Pancreas (tissue), 10 donors: Measurements from ENCODE around the gene CASZ1. TPM values are rescaled to one million over a fixed set of nuclear protein-coding genes. Genes with fewer than 3 reads are reported as not detected.

Experiments
- ATAC-seq, 4 donors: fragments of 200-7000 bp; cut with Tn5 transposase; one replicate each; pipeline versions ENCODE4 v1.8.0 to v1.9.1; 2020; ENCODE audit warnings: mild to moderate bottlenecking in 4 of 4, moderate library complexity in 4 of 4
- DNase-seq, 6 donors: peaks; one replicate each; pipeline ENCODE4 v3.0.0-alpha.2; 2020
- FAIRE-seq: peaks from 2 replicates; lab custom pipeline; 2012; peaks lifted over from hg19 to GRCh38; lab: Jason Lieb, UNC
- H3K27ac ChIP-seq, 4 donors: fragments of 200-600 bp; sonication (generic); 1 replicate in 3 of 4; 2 replicates in 1 of 4; pipeline versions ENCODE4 v1.5.0 to v1.8.0; 2020
- H3K27me3 ChIP-seq, 4 donors: fragments of 200-600 bp; one replicate each; pipeline ENCODE4 v1.8.0; 2021
- H3K36me3 ChIP-seq, 3 donors: fragments of 200-600 bp; sonication (generic) in 1 of 3; one replicate each; pipeline versions ENCODE4 v1.5.0 to v1.8.0; 2020 to 2021
- H3K4me1 ChIP-seq, 3 donors: fragments of 200-600 bp; one replicate each; pipeline ENCODE4 v1.8.0; 2021
- H3K4me3 ChIP-seq, 4 donors: fragments of 200-600 bp; sonication (generic) in 2 of 4; one replicate each; pipeline versions ENCODE4 v1.5.0 to v1.8.0; 2020 to 2021
- H3K9me3 ChIP-seq, 4 donors: fragments of 200-600 bp; one replicate each; pipeline ENCODE4 v1.8.0; 2021
- CTCF ChIP-seq, 4 donors: fragments of 200-600 bp; sonication (generic) in 3 of 4; IDR thresholded peaks; one replicate each; pipeline versions ENCODE4 v1.5.0 to v1.8.0; 2021; ENCODE audit warnings: antibody characterized with exemption in 4 of 4
- WGBS, 2 donors: extraction: QIAGEN DNeasy Blood & Tissue Kit; methylation state at CpG; one replicate each; pipeline ENCODE4 v1.1.7; 2013; 5-methylcytosine and 5-hydroxymethylcytosine counted together
- intact Hi-C, 3 donors: fragments of 100-400 bp; cut with DNase I; formaldehyde crosslinking; loops; one replicate each; pipeline versions ENCODE4 v1.11.1 to v1.14.2; 2022
- polyA plus RNA-seq, 2 donors: library from polyadenylated mRNA; stranded (reverse); fragments of 200-250 nt; gene quantifications; one replicate each; pipeline ENCODE4 v1.2.3, GENCODE V29; 2013
- total RNA-seq, 6 donors: library from RNA; stranded (reverse); fragmentation: NEBNext Ultra II Directional in 4 of 6; extraction: Animal tissue kit (Norgen Biotek cat#: 25700) in 4 of 6; gene quantifications; one replicate each; pipeline versions ENCODE4 v1.2.1 to v1.2.4, GENCODE V29; 2021 to 2023
- donor health status: healthy with polysubstance abuse.
- donor health status: DM: no; HTN: no; CAD: no; lungs with moderate emphysema.
- donor health status: DM: no; HTN: no; CAD: no.
- donor health status: control.
- donor health status: control.
- donor health status: Bipolar disorder and iron deficiency.
- donor health status: DM: yes; HTN: yes; CAD: no.
- donor health status: DM: no; HTN: no; CAD: no.
- donor health status: DM: no; HTN: no; CAD: no.
- donor health status: DM: yes; HTN: yes; CAD: no.

Gene CASZ1
- total and polyA plus RNA-seq, 8 donors = 6.7 to 18.9 (median 13.8) TPM

GRCh38 chr1:10656431-10656830 is 140.0 kb downstream of the CASZ1 start:
- no peaks in the 10 kb centered on the region for H3K9me3 ChIP-seq
- no peak for TF ChIP-seq CTCF (IDR thresholded peaks at IDR 0.05)
- intact Hi-C loops = no loop called here
- DNase-seq (no peak), FAIRE-seq (no peak), ATAC-seq (no peak)
- H3K27me3 ChIP-seq = no peaks in the 10 kb centered on the region
- 93 to 95% methylated on average over 15 of the region's 15 CpGs for WGBS, 2 donors
- H3K4me1 ChIP-seq = no peaks in the 10 kb centered on the region
- no peak overlapping the region for H3K4me3 ChIP-seq
- H3K27ac ChIP-seq = no peak overlapping the region
- peaks cover 0 to 18% (median 0%) of the 10 kb centered on the region in 3 donors for H3K36me3 ChIP-seq

GRCh38 chr1:10655002-10655401 is 141.4 kb downstream of the CASZ1 start:
- WGBS, 2 donors = 89 to 93% methylated on average over 10 of the region's 10 CpGs
- Histone ChIP-seq H3K4me3 (no peak overlapping the region), H3K9me3 (no peaks in the 10 kb centered on the region), H3K36me3 (peaks cover 0 to 18% (median 0%) of the 10 kb centered on the region in 3 donors), H3K27me3 (no peaks in the 10 kb centered on the region), H3K4me1 (no peaks in the 10 kb centered on the region), H3K27ac (no peak overlapping the region)
- TF ChIP-seq CTCF (IDR thresholded peaks at IDR 0.05) = no peak
- no peak for DNase-seq
- intact Hi-C loops = no loop called here
- FAIRE-seq = no peak
- ATAC-seq = no peak

- H3K27ac ChIP-seq = no peak overlapping the region
- H3K36me3 ChIP-seq = peaks cover 0 to 7% (median 0%) of the 10 kb centered on the region in 3 donors
- ATAC-seq (no peak), DNase-seq (no peak), FAIRE-seq (no peak)
- no peak for TF ChIP-seq CTCF (IDR thresholded peaks at IDR 0.05)
- WGBS, 2 donors = 94 to 95% methylated on average over 41 of the region's 41 CpGs
- no peaks in the 10 kb centered on the region for H3K27me3 ChIP-seq
- intact Hi-C loops = no loop called here
- no peaks in the 10 kb centered on the region for H3K4me1 ChIP-seq
- H3K9me3 ChIP-seq = no peaks in the 10 kb centered on the region
- H3K4me3 ChIP-seq = no peak overlapping the region
Measured at GRCh38 chr1:10653370-10654125, 142.9 kb downstream of the CASZ1 start.

- intact Hi-C loops = no loop called here
- no peak overlapping the region for H3K4me3 ChIP-seq
- DNase-seq (no peak), FAIRE-seq (no peak), ATAC-seq (peak in 3 of 4 donors; percentile 8 to 60 (median 49))
- H3K4me1 ChIP-seq = no peaks in the 10 kb centered on the region
- no peaks in the 10 kb centered on the region for H3K9me3 ChIP-seq
- WGBS, 2 donors = 63 to 69% methylated on average over 12 of the region's 12 CpGs
- TF ChIP-seq CTCF (IDR thresholded peaks at IDR 0.05) = no peak
- H3K36me3 ChIP-seq = peaks cover 0 to 7% (median 0%) of the 10 kb centered on the region in 3 donors
- H3K27me3 ChIP-seq = no peaks in the 10 kb centered on the region
- no peak overlapping the region for H3K27ac ChIP-seq
Measured at GRCh38 chr1:10652626-10653025, 143.8 kb downstream of the CASZ1 start.

- Histone ChIP-seq H3K36me3 (peaks cover 0 to 7% (median 0%) of the 10 kb centered on the region in 3 donors), H3K27me3 (no peaks in the 10 kb centered on the region), H3K9me3 (no peaks in the 10 kb centered on the region), H3K4me1 (no peaks in the 10 kb centered on the region), H3K4me3 (no peak overlapping the region), H3K27ac (no peak overlapping the region)
- peak in 3 of 4 donors; percentile 47 to 86 (median 63) for ATAC-seq
- no peak for TF ChIP-seq CTCF (IDR thresholded peaks at IDR 0.05)
- 32 to 40% methylated on average over 10 to 11 of the region's 11 CpGs for WGBS, 2 donors
- no peak for FAIRE-seq
- intact Hi-C loops = no loop called here
- peak in 1 of 6 donors; percentile 42 for DNase-seq
Measured at GRCh38 chr1:10651793-10652192, 144.7 kb downstream of the CASZ1 start.
